Islet of Langerhans (tissue), 1 donor: ENCODE results near the gene EDDM13.
"Not testable (repeated sequence)": the region's sequence is repeated elsewhere in the genome, so short reads cannot be mapped to it uniquely, and the experiment has no call there.

Source experiments
- FAIRE-seq: peaks from one replicate; lab custom pipeline; 2011; peaks lifted over from hg19 to GRCh38; lab: Jason Lieb, UNC

EDDM13 gene

DNA sequence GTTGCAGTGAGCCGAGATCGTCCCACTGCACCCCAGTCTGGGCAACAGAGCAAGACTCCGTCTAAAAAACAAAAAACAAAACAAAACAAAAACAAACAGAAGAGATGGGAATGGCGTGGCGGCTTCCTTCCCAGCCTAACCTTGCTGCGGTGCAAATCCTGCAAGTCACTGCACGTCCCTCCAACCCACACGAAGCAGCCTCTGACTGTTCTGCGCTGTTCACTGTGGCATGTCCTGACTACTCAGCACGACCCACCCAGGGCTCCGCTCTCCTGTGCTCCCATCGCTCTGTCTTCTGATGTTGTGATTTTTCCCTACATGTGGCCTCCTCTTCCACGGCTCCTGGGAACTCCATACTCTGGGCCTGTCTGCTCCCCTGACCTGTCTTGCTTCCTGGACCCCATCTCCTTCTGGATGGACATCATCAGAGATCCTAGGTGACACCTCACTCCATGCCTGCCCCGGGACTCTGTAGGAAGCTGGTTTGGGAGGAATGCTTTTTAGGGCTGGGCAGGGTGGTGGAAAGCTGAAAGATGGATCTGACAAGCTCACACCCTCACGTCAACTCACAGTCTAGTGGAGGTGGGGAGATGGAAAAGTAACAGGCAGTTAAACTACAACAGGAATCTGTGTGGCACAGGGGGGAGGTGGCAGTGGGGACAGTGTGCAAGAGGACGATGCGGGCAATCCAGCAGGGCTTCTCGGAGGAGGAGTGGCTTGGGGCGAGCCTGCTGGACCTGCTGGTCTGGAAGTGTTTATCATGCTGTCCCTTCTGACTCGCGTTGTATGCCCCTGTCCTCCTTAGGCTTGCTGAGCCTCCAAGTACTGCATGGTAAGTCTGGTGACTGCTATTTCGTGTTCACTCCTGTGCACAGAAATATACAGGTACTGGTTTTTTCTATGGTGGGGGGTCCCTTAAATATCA is 23.2 kb downstream of the EDDM13 start:
- no peak for FAIRE-seq

DNA sequence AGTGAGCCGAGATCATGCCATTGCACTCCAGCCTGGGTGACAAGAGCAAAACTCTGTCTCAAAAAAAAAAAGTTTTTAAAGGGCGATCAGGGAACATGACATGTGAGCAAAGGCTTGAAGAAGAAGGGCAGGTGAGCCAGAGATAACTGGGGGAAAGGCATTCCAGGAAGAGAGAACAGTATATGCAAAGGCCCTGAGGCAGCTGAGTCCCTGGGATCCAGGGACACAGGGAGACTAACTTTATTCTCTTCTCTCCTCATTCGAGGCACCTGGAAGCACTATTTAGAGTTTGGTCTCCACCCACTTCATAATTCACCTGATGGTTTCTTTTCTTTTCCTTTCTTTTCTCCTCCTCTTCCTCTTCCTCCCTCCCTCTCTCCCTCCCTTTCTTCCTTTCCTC is 24.5 kb downstream of the EDDM13 start:
- FAIRE-seq = no peak

DNA sequence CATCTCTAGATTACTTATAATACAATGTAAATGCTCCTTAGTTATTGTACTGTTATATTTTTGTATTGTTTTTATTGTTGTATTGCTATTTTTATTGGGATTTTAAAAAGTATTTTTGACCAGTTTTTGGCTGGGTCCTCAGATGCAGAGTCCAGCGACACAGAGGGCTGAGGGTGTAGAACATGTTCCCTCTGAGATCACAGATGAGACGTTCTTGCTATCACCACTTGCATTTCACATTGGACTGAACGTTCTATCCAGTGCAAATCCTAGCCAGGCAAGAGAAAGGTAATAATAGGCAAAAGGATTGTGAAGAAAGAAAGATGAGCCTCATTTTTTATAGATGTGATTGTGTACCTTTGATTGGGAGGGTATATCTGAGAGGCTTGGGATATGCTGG is 27.1 kb downstream of the EDDM13 start:
- FAIRE-seq = no peak

DNA sequence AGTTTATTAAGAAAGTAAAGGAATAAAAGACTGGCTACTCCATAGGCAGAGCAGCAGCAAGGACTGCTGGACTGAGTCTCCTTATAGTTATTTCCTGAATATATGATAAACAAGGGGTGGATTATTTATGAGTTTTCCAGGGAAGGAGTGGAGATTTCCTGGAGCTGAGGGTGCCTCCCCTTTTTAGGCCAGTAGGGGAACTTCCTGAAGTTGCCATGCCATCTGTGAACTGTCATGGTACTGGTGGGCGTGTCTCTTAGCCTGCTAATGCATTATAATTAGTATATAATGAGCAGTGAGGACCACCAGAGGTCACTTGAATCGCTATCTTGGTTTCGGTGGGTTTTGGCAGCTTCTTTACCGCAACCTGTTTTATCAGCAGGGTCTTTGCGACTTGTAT is 28.6 kb downstream of the EDDM13 start:
- no peak for FAIRE-seq

DNA sequence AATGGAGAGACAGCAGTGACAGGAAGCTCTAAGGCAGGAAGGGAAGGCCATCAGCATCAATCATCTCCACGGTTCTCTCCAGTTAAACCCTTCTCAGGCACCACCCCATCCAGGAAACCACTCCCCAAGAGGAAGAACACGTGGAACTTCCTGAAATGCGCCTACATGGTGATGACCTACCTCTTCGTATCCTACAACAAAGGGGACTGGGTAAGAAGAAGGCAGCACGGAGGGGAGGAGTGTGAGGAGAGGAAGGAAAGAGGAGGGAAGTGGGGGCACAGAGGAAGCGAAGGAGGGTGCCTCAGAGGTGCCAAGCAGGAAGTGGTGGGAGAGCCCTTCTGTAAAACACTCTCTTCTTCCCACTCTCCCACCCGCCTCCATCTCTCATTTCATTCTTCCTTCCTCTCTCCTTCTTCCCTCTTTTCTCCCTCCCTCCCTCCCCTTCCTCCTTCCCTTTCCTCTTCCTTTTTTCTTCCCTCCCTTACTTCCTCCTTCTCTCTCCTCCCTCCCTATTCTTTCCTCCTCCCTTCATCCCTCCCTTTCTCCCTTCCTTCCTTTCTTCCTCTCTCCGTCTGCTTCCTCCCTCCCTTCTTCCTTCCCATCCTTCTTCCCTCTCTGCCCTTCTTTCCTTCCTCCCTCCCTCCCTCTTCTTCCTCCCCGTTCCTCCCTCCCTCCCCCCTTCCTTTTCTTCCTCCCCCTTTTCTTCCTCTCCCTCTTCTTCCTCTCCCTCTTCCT is 29.5 kb downstream of the EDDM13 start:
- no peak for FAIRE-seq

DNA sequence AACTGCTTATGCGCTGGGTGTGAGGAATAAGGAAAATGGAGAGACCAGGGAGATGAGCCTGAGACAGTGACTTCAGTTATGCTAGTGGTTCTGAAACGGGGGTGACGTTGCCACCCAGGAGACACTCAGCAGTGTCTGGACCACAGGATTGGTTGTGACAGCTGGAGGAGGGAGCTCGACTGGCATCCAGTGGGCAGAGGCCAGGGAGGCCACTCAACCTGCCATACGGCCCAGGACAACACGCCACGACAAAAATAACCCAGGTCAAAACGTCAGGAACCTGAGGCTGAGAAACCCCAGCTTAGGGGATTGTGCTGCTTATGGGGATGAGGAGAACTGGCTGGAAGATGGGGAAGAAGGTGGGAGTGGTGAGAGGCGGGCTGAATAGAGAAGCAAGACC is 31.7 kb downstream of the EDDM13 start:
- no peak for FAIRE-seq

DNA sequence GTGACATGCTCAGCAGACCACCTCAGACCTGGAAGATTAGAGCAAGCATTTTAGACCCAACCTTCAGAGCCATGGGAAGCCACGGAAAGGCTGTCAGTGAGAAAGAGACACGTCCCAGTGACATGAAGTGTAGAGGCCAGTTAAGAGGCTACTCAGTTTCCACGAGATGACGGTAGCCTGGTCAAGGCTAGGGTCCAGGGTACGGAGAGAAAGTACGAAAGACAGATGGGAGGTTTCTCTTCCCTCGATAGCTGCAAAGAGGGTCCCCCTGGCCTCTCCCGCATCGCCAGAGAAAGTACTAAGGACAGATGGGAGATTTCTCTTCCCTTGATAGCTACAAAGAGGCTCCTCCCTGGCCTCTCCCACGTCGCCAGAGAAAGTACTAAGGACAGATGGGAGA is 33.5 kb downstream of the EDDM13 start:
- FAIRE-seq = no peak

DNA sequence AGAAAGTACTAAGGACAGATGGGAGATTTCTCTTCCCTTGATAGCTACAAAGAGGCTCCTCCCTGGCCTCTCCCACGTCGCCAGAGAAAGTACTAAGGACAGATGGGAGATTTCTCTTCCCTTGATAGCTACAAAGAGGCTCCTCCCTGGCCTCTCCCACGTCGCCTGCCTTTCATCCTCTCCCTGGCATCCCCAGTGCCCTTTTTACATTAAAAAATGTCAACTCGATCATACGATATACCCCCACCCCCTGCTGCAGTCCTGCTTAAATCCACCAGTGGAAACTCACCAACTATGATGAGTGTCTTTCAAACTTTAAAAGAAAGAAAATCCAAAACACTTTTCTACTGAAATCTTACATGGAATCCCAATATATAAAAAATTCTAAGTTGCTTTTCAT is 34.5 kb downstream of the EDDM13 start:
- not testable (repeated sequence) for FAIRE-seq

DNA sequence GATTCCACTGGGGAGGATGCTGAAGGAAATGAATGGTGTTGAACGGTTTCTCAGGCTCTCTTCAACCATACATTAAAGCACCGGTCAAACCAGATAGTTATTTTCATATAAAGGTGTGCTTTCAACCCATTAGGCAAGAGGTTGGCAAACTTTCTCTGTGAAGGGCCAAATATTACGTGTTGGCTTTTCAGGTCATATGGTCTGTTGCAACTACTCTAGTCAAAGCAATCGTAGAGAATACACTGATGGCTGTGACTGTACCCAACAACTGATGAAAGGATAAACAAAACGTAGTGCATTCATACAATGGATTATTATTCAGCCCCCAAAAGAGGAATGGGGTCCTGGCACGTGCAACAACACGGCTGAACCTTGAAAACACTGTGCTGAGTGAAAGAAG is 36.2 kb downstream of the EDDM13 start:
- FAIRE-seq = no peak

DNA sequence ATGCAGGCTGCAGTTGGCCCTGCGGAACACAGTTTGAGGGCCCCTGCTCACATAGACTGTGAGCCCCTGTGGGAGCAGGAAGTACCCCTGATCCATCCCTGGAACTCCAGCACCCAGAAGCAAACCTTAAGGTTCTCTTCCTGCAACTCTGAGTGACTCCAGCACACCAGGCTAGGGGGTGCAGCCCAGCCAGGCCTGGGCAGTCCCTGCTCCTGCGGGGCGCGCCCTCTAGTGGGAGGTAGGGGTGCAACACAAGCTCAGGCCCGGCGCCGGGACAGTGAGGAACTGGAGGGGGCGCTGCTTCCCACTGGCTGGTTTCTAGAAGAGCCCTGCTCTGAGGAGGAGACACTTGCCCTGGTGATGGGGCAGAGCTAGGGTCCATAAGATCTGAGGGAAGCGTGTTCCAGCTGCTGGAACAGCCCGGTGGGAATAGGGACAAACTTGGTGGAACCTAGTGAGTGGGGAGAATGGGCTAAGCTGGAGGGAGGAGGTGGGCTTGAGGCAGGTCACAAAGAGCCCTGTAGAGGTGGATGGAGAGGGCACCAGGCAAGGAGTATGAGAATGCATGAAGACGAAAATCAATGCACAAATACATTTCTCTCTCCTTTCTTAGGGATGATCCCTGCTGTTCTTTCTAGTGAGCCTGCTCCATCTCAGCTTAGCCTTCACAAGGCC is 37.1 kb downstream of the EDDM13 start:
- no peak for FAIRE-seq

DNA sequence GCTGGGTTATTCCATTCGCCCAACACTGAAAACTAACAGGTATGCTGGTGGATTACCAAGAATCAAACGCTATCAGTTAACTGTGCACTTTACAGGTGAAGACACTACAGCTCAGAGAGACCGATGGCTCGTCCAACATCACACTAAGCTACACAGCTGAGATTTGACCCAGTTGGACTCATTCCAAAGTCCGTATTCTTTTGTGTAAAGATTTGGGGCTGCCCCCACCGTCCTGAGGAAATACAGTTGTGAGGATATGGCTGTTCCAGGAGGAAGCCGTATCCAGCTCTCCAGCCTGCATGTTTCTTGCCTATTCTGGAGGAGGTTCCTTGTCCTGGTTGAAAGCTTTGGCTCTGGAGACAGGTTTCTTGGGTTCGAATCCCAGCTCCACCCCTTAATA is 37.9 kb downstream of the EDDM13 start:
- FAIRE-seq = no peak

DNA sequence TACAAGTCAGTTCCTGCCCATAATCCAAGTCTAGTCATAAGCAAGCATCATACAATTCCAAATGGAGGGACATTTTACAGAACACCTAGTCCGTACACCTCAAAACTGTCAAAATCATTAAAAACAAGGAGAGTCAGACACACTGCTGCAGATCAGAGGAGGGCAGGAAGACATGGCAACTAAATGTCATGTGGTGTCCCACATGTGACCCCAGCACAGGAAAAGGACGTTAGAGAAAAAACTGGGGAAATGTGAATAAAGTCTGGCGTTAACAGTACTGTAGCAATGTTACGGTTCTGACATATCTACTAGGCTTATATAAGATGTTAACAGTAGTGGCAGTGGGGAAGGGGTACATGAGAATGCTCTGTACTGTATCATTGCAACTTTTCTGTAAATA is 39.8 kb downstream of the EDDM13 start:
- FAIRE-seq = no peak

DNA sequence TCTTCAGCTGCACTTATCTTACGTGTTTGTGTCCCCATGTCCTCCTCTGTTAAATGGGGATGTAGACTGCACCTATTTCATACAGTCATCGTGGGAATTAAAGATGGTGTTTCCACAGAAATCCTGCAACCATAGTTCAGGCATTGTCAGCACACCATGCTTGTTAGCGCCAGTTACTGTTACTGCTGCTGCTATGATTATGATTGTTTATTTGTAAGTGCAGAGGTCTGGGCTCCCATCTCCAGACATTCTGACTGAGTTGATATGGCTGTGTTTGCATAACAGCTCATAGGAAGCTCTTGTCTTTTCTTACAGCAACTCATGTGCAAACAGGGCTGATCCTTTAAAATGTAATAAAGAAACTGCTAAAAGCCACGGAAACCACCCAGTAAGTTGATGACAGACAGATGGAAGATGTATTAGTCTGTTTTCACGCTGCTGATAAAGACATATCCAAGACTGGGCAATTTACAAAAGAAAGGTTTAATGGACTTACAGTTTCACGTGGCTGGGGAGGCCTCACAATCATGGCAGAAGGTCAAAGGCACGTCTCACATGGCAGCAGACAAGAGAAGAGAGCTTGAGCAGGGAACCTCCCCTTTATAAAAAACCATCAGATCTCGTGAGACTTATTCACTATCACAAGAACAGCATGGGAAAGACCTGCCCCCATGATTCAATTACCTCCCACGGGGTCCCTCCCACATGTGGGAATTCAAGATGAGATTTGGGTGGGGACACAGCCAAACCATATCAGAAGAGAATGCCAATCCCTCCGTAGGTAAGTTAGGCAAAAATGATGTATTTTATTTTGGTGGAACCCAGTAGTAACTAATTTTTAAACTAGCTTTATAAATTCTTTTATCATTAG is 40.5 kb downstream of the EDDM13 start:
- no peak for FAIRE-seq

DNA sequence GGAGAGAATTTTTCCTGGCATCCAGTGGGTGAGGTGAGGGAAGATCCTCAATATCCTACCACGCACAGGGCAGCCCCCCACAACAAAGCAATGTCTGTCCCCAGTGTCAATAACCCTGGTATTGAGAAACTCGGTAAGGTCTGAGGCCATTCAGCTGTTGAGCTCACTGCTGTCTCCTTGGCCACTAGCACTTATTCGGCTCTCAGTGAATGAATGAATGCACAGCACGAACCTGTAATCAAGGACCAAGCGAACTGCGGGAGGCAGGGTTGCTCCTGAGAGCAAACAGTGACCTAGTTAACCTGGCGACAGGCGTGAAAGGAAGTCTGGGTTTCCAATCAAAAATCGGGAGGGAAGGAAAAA is 41.5 kb downstream of the EDDM13 start:
- FAIRE-seq = no peak

DNA sequence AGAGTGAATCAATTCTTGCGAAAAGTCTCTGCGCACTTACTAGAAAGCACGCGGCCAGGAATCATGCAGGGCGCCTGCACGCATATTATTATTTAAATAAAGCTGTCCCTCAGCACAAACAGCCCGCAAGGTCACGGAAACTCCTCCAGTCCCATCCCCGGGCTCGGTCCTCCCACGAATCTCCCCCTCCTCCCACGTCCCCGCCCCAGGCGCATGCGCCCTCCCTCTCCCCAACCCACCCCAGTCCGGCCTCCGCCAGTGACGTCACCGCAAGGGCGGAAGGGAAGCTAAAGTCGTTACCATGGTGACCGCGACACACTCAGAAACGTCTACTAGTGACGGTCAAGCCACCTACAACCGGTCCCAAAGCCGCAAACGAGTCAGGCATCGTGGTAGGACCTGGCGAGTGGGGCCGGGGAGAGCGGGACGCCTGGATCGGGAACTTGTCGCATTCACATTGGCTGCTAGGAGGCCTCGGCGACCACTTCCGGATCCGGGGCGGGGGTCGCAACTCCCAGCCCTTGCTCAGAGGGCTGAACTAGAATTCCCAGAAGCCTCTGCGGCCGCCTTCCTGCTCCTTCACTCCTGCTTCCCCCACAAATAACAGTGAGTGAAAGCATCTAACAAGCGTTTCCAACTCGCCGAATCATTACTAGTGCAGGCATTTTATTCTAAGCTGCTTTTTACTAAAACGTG is 42.0 kb downstream of the EDDM13 start, which contains the start of gene ZSCAN5A:
ZSCAN5A (minus strand) TSS at position 459 of the 696 bp plus-strand sequence. CDS start 89,793 bp downstream, outside the sequence.
- peak; percentile 33 for FAIRE-seq

DNA sequence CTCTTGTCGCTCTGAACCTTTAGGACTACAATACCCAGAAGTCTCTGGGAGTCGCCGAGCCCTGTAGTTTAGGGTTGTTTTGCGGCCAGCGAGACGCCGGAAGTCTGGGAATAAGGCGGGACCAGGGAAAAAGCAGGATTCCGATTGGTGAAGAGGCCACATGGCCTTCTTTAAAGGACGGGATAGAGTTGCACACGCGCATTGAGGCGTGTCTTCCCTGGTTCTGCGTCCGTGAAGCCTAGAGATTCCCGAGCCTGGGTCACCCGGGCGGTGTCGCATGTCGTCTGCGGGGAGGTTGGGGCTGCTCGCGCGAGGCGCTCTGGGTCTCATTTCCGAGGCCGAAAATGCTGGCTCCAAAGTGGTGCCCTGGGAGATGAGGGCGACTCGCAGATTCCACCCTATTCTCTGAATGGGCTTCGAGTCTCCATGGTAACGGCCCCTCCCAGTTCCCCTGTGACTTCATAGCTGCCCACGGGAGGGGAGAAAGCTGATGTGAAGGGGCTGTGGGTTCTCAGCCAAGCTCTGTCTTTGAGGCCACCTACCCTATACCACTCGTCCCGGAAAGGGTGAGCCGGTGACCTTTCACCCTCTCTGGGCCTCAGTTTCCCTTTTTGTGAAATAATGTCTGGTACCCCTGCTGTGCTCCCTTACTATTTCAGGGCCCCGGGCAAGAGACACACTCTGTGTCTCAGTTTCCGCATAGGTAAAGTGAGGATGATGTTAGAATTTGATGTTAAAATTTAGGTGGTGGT is 42.7 kb downstream of the EDDM13 start:
- FAIRE-seq = peak; percentile 99

DNA sequence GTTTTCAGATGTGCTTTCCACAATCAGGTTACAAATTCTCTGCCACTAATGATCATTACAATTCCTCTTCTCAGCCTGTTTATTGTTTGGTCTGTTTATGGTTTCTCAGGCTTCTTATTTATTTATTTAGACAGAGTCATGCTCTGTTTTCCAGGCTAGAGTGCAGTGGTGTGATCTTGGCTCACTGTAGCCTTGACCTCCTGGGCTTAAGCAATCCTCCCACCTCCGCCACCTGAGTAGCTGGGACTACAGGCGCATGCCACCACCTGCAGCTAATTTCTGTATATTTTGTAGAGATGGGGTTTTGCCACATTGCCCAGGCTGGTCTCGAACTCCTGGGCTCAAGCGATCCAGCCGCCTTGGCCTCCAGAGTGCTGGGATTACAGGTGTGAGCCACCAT is 44.2 kb downstream of the EDDM13 start:
- no peak for FAIRE-seq

DNA sequence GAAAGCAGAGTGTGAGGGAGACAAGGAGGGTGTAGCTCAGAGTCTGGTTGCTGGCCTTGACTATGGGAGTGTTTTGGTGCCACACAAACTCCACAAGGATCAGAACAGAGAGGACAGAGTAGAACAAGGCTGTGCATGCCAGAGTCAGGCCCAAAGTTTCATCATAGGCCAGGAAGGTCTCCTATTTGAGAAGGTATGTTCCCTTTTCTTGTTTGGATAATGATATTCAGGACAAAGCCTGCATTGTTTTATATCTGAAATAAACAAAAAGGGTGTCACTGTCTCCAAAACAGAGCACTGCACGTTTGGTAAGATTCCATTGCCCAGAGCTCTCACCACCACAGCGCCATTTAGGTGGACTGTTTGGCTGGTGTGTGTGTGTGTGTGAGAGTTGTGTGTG is 45.2 kb downstream of the EDDM13 start:
- no peak for FAIRE-seq

DNA sequence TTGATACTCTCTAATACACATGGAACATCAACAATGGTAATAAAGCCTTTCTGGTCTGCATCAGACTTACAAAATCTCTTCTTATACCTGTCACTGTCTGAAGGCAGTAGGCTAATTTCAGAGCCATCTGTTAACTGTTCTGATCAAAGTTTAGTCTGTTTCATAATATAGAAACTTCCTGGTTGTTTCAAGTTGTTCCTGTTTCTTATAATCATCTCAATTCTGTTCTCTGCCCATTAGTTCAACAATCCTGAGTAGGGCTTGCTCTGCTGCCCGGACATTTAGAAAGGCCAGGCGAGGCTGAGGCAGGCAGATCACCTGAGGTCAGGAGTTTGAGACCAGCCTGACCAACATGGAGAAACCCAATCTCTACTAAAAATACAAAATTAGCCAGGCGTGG is 47.4 kb downstream of the EDDM13 start:
- no peak for FAIRE-seq

DNA sequence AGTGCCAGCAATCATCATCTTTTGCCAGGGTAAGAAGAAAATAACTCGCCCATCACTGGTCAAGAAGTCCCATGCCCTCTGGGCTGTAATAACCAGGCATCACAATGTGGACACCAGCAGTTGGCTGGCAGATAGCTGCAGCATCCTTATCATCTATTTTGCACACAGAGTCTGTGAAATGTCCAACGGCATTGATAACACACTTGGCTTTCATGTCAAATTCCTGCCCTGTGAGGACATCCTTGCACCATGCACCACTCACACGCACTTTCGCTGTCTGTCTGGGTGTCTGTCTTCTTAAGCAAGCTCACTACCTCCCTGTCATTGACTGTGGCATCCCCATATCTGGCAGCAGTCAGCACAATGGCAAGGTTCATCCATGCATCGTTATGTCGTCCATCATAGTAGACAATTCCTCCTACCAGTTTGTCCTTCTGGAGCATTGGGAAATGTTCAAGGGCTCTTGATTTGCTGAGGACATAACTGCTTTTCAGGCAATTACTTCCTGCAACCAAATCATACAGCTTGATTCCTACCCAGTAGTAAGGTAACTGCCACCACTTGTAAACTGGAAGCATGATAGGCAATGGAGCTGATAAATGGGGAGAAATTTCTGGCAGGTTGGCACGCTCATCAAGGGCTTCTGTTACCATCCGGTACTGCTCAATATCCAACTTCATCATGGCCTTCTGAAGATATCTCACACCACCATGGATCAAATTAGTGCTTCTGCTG is 48.9 kb downstream of the EDDM13 start:
- no peak for FAIRE-seq
